Measurements from ENCODE around the gene PIK3R5. TPM values are rescaled to one million over a fixed set of nuclear protein-coding genes. Genes with fewer than 3 reads are reported as not detected.

The PIK3R5 gene
- total RNA-seq, 1 donor from 2014 or later = 34.5 TPM

GRCh38 chr17:8925141-8925540 is 40.4 kb downstream of the PIK3R5 start:
- no peak for DNase-seq (ENCODE audit: low spot score)

GRCh38 chr17:8924595-8924994 is 40.9 kb downstream of the PIK3R5 start:
- no peak for DNase-seq (ENCODE audit: low spot score)

GRCh38 chr17:8923762-8924161 is 41.7 kb downstream of the PIK3R5 start:
- DNase-seq (ENCODE audit: low spot score) = no peak

DNA sequence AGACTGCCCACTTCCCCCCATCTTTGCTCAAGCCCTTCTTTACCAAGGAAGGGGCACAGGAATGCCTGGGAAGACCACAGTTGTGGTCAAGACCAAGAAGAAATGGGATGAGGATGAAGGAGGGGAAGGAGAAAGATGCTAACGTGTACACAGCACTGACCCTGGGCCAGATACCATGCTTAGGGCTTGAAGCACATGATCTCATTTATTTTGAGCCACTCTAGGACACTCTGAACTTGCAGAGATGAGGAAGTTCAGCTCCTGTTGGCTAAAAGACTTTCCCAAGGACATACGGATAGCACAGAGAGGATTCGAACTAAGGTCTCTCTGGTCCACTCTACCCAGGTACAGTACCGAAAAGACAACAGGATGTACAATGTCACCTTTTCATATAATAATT is 42.6 kb downstream of the PIK3R5 start:
- DNase-seq (ENCODE audit: low spot score) = no peak

DNA sequence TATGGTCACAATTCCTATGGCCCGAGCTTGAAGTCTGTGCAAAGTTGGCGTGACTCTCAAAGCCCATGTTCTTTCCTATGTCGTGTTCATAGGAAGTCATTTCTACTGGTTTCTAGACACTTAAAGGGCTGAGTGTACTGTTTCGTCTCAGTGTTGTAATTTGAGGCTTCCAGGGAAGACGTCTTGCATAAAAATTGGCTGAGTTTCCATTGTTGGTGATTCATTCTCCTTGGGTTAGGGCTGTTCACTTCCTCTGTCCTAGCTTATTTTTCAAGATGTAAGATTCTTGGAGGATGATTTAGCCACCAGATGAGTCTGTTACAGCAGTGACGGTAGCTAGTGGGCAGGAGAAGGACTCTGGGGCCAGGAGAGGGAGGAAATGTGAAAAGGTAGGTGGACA is 43.1 kb downstream of the PIK3R5 start:
- DNase-seq (ENCODE audit: low spot score) = no peak

DNA sequence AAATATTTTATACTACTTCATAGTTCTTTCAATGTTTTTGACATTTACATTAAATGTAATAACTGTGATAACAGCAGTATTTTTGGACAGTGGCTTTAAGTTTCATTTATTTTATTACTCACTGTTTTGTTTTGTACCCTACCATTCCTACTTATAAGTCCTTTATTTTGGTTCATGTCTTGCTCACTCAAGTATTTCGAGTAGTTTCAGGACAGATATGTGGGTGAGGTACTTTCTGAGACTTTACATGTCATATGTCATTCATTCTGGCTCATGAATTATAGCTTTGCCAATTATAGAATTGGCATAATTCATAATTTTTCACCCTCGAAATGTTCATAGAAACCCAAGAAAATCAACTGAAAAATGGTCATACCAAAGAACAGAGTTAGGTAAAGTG is 44.4 kb downstream of the PIK3R5 start:
- no peak for DNase-seq (ENCODE audit: low spot score)

- DNase-seq (ENCODE audit: low spot score) = no peak
Measured at GRCh38 chr17:8918807-8919465, 46.6 kb downstream of the PIK3R5 start.

GRCh38 chr17:8916466-8916865 is 49.0 kb downstream of the PIK3R5 start:
- DNase-seq (ENCODE audit: low spot score) = peak; percentile 64

DNA sequence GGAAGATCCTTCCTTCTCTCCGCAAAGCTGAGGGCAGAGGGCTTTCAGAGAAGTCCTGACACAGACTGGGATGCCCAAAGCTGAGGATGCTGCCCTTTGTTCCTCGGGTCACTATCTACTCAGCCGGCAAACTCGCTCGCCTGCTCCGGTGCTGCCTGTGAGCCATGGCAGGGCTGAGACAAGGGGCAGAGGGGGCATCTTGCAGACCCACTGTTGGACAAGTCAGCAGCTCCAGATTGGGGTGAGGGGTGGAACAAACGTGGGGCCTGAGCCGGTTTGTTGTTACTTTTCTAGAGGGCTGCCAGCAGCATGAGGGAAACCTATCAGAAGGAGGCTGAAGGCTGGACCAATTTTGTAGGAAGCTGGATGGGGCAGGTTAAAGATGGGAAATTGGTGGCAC is 51.0 kb downstream of the PIK3R5 start:
- peak; percentile 85 for DNase-seq (ENCODE audit: low spot score)

- DNase-seq (ENCODE audit: low spot score) = peak; percentile 39
Measured at GRCh38 chr17:8913879-8914278, 51.6 kb downstream of the PIK3R5 start.

- DNase-seq (ENCODE audit: low spot score) = peak; percentile 81
Measured at GRCh38 chr17:8913091-8913490, 52.4 kb downstream of the PIK3R5 start.

GRCh38 chr17:8912084-8912981 is 53.2 kb downstream of the PIK3R5 start:
- DNase-seq (ENCODE audit: low spot score) = no peak

DNA sequence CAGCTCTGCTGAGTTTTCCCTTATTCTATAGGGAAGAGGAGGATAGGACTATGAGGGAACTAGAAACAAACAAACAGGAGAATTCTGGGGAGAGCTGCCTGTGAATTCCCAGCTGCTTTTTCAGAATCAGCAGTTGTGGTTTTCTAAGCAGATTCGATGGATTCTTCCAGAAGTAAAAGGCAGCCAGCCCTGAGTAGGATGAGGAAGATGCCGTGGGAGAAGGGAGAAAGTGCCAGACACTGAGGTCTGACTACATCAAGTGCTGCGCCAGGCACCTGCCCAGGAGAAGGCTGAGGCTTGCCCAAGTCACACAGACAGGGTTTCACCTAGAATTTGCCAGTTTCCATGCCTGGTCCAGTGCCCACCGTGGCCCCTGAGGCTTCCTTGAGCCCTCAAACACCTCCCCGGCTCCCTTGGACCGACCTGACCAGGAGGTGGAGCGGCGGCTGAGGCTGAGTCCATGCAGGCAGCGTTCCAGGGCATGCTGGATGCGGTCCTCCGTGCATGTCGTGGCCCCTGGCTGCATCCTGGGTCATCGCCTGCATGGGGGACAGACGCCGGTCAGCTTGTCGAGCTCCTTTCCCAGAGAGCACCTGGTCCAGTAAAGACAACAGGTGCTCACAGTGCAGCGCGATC is 54.4 kb downstream of the PIK3R5 start:
- peak; percentile 88 for DNase-seq (ENCODE audit: low spot score)

DNA sequence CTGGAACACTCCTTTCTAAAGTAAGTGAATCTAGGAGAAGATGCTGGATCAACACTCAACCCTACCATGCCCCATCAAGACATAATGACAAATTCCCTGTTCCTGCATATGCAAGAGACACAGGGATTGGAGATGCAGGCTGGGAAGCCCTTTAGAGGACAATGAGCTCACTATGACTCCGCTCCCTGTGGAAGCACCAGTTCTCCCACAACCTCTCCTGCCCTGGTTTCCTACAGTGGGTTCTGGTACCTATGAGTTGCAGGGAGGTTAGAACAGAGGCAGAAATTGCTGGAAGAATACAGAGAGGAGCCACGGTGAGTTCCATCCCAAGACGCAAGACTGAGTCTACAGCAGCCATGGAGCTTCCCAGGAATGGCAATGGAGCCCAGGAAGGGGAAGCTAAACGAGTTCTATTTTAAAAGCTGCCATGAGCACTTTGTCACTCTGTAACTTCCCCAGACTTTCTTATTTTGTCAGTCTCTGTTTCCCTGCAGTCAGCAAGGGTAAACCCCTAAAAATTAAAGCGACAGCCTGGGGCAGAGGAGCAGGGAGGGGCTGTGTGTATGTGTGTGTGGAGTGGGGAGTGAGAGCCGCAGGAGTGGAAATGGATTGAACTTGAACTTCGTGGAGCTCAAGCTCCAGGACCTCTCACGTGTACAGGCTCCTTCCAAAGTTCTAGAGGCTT is 55.8 kb downstream of the PIK3R5 start:
- peak; percentile 28 for DNase-seq (ENCODE audit: low spot score)

GRCh38 chr17:8905331-8905730 is 60.2 kb downstream of the PIK3R5 start:
- DNase-seq (ENCODE audit: low spot score) = peak; percentile 84

DNA sequence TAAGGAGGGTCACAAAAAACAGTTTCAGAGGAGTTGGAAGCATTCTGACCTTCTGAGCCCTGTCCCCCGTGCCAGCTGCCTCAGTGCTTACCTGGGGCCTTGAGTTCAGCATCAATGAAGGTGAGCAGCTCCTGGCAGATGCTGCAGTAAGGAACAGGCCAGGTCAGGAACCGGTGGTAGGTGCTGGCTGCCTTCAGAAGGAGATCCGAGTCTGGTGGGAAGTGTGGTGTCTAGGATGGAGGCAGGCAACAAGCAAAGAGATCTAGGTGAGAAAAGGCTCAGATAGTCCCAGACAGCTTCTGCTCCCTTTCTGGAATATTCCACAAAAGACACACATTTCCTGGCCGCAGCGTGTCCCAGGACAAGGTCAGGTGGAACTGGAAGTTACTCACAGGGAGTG is 60.8 kb downstream of the PIK3R5 start:
- no peak for DNase-seq (ENCODE audit: low spot score)

DNA sequence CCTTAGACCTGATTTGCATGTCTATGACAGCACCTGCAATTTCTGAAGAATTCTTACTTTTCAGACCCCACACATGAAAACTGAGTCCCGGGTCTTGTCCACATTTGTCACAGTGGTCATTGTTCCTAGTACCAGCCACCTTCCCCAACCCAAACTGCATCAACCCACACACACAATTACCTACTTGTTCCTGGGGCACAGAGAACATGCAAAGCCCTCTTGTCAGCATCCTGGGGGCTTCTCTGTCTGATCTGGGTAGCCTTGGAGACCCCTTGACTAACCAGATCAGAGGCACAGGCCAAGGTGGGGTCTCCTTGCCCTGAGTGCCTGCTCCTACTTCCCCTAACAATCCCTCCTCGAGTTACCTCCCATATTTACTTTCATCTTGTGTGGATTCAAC is 61.3 kb downstream of the PIK3R5 start:
- no peak for DNase-seq (ENCODE audit: low spot score)

GRCh38 chr17:8900626-8901585 is 64.6 kb downstream of the PIK3R5 start:
- DNase-seq (ENCODE audit: low spot score) = peak; percentile 18

GRCh38 chr17:8900207-8900606 is 65.3 kb downstream of the PIK3R5 start:
- no peak for DNase-seq (ENCODE audit: low spot score)

DNA sequence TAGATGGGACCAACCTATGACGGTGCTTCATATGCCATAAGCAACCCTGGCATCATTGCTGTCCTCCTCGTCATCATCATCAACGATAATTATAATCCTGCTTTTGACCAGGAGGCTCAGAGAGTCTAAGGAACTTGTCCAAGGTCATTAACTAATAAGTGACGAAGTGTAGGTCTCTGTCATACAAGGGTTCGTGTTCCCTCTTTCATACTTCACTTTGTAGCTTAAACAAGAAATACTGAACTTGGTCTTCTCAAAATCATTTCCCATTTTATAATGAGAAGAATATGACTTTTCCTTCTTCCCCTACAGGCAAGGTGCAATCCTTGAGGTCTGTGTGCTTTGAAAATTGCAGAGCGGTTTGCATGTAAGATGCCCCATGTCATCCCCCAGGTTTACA is 66.9 kb downstream of the PIK3R5 start:
- DNase-seq (ENCODE audit: low spot score) = no peak
